Activated CD8-positive, alpha-beta T cell treated with anti-CD3 and anti-CD28 coated beads for 36 hours (primary cell): ENCODE measurements around the gene KCNC3. TPM values are rescaled to one million over a fixed set of nuclear protein-coding genes. Genes with fewer than 3 reads are reported as not detected.

Experiments used
- ATAC-seq: fragments of 200-7000 bp; cut with Tn5 transposase; one replicate; pipeline ENCODE4 v1.10.0; 2021; ENCODE audit warnings: mild to moderate bottlenecking, moderate library complexity
- CTCF ChIA-PET: fragments of 350-600 bp; sonication (Branson Sonifier 250); formaldehyde crosslinking; loops from one replicate; lab custom pipeline; 2021; ENCODE audit warnings: antibody characterized with exemption; lab: Charles Lee
- POLR2A ChIA-PET: fragments of 350-600 bp; sonication (Branson Sonifier 250); formaldehyde crosslinking; loops from one replicate; lab custom pipeline; 2021; ENCODE audit warnings: antibody characterized with exemption; lab: Charles Lee
- DNase-seq: peaks from one replicate; pipeline ENCODE4 v3.0.0-alpha.2; 2020
- H3K27ac Mint-ChIP-seq: one replicate; pipeline ENCODE4 v1.8.0; 2021; ENCODE audit warnings: mild to moderate bottlenecking, mixed read lengths
- H3K27me3 Mint-ChIP-seq: one replicate; pipeline ENCODE4 v1.8.0; 2021; ENCODE audit warnings: mixed read lengths
- H3K36me3 Mint-ChIP-seq: one replicate; pipeline ENCODE4 v1.8.0; 2021; ENCODE audit warnings: low read depth, mixed read lengths
- H3K4me1 Mint-ChIP-seq: one replicate; pipeline ENCODE4 v1.8.0; 2021; ENCODE audit warnings: low read depth, mixed read lengths
- H3K4me3 Mint-ChIP-seq: one replicate; pipeline ENCODE4 v1.8.0; 2021; ENCODE audit warnings: mild to moderate bottlenecking, moderate library complexity, mixed read lengths
- H3K9me3 Mint-ChIP-seq: one replicate; pipeline ENCODE4 v1.8.0; 2021; ENCODE audit warnings: mixed read lengths
- intact Hi-C: fragments of 100-400 bp; cut with micrococcal nuclease; formaldehyde crosslinking; loops from one replicate; pipeline ENCODE4 v1.10.0; 2022
- total RNA-seq, 2 experiments: library from RNA; stranded (reverse); gene quantifications; one replicate each; pipeline ENCODE4 v1.2.3, GENCODE V29; 2021
- TF ChIP-seq, protein P1 (sequence below): fragments of 200-600 bp; IDR thresholded peaks from one replicate; pipeline ENCODE4 v1.8.0; 2022; ENCODE audit warnings: antibody characterized with exemption, mild to moderate bottlenecking

KCNC3 gene
- under 1 TPM; 0.77 to 0.81 TPM for total RNA-seq

DNA sequence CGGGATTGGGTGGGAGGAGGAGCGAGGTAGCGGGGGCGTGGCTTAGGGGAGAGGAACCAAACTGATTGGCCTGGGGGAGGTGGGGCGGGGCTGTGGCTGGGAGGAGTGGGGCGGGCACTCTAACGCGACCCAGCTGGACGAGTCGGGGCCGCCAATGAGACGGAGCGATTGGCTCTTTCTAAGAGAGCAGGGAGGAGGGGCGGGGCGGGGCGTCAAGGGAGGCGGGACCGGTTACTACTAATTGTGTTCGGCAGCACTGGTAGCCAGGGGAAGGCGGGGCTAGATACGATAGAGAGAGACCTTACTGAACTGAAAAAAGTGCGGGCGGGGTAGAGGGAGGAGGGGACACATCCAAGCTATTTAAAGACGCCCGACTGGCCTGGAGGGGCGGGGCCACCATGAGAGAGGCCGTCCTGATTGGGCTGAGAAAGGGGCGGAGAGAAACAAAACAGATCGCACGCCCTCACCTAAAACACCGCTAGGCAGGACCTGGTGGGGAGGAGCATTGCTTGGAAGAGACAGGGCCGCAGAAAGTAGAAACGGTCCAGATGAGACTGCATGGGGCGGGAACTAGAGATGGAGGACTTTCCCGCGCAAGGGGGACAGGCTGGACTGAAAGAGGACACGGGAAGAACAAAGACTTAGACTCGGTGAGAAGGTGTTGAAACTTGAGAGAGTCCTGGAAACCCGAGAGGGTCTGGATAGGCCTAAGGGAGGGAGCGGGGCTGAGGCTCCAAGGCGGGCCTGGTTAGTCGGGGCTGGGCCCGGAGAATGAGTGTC is at the start of gene KCNC3:
TSS of gene KCNC3 (minus strand) at position 232 of the 780 bp plus-strand sequence. CDS start 295 bp downstream, outside the sequence.
- TF ChIP-seq, protein P1, sequence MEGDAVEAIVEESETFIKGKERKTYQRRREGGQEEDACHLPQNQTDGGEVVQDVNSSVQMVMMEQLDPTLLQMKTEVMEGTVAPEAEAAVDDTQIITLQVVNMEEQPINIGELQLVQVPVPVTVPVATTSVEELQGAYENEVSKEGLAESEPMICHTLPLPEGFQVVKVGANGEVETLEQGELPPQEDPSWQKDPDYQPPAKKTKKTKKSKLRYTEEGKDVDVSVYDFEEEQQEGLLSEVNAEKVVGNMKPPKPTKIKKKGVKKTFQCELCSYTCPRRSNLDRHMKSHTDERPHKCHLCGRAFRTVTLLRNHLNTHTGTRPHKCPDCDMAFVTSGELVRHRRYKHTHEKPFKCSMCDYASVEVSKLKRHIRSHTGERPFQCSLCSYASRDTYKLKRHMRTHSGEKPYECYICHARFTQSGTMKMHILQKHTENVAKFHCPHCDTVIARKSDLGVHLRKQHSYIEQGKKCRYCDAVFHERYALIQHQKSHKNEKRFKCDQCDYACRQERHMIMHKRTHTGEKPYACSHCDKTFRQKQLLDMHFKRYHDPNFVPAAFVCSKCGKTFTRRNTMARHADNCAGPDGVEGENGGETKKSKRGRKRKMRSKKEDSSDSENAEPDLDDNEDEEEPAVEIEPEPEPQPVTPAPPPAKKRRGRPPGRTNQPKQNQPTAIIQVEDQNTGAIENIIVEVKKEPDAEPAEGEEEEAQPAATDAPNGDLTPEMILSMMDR, result no peak
- Mint-ChIP-seq H3K27me3 (peaks cover 70% of the 10 kb centered on the region), H3K4me1 (peaks cover 58% of the 10 kb centered on the region), H3K36me3 (peaks cover 10% of the 10 kb centered on the region), H3K9me3 (peaks cover 7% of the 10 kb centered on the region), H3K27ac (no peak within 1 kb of the TSS), H3K4me3 (peak within 1 kb of the TSS; percentile 50)
- ChIA-PET CTCF (interaction anchor here (0.7 to 1.6 kb wide), 4 partner anchors 12 to 93 kb away, joined by 3 to 8 read pairs (median 5); no protein-coding TSS in a partner anchor), POLR2A (no interaction called here)
- DNase-seq, result peak; percentile 94
- intact Hi-C loops, result no loop called here
- peak; percentile 56 for ATAC-seq

DNA sequence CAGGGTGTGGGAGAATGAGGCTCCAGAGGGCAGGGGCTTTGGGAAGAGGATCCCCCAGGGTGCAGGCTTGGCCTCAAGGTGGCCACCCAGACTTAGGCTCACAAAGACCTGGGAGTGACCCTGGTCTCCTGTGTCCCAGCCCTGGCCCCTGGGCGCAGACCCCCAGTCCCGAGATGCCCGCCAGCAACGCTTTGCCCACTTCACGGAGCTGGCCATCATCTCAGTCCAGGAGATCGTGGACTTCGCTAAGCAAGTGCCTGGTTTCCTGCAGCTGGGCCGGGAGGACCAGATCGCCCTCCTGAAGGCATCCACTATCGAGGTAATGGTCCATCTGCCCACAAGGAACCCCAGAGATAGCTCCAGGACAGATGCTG is 49.7 kb upstream of the KCNC3 start:
- intact Hi-C loops, result no loop called here
- Mint-ChIP-seq H3K9me3 (no peaks in the 10 kb centered on the region), H3K4me1 (peaks cover 34% of the 10 kb centered on the region), H3K27me3 (no peaks in the 10 kb centered on the region), H3K27ac (no peak overlapping the region), H3K4me3 (no peak overlapping the region), H3K36me3 (peaks cover 27% of the 10 kb centered on the region)
- CTCF ChIA-PET, result no interaction called here
- ATAC-seq, result no peak
- no peak for DNase-seq
- POLR2A ChIA-PET, result no interaction called here
- TF ChIP-seq, protein P1, result no peak

DNA sequence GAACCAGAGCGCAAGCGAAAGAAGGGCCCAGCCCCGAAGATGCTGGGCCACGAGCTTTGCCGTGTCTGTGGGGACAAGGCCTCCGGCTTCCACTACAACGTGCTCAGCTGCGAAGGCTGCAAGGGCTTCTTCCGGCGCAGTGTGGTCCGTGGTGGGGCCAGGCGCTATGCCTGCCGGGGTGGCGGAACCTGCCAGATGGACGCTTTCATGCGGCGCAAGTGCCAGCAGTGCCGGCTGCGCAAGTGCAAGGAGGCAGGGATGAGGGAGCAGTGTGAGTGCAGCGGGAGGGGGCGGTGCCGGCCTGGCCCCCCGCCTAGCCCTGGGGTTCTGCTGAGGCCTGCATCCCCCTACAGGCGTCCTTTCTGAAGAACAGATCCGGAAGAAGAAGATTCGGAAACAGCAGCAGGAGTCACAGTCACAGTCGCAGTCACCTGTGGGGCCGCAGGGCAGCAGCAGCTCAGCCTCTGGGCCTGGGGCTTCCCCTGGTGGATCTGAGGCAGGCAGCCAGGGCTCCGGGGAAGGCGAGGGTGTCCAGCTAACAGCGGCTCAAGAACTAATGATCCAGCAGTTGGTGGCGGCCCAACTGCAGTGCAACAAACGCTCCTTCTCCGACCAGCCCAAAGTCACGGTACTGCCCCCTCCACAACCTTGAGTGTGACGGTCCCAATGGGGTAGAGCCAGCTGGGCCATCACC is 49.1 kb upstream of the KCNC3 start:
- CTCF ChIA-PET, result no interaction called here
- Mint-ChIP-seq H3K4me3 (peak overlapping the region; percentile 11), H3K4me1 (peaks cover 28% of the 10 kb centered on the region), H3K27ac (no peak overlapping the region), H3K27me3 (no peaks in the 10 kb centered on the region), H3K36me3 (peaks cover 27% of the 10 kb centered on the region), H3K9me3 (no peaks in the 10 kb centered on the region)
- DNase-seq, result no peak
- no peak for ATAC-seq
- intact Hi-C loops, result no loop called here
- POLR2A ChIA-PET, result no interaction called here
- TF ChIP-seq, protein P1, result no peak

DNA sequence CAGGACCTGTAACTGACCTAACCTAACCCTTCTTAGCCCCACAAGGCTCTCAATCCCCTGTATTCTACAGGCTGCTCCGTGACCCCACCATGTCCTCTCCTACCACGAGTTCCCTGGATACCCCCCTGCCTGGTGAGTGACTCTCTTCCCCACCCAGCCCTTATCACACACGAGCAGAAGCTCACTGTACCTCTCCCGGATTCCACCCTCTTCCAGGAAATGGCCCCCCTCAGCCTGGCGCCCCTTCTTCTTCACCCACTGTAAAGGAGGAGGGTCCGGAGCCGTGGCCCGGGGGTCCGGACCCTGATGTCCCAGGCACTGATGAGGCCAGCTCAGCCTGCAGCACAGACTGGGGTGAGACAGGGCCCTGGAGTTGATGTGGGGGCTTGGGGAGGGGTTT is 48.3 kb upstream of the KCNC3 start:
- H3K4me3 Mint-ChIP-seq, result peak overlapping the region; percentile 98
- H3K27ac Mint-ChIP-seq, result peak overlapping the region; percentile 84

More for the DNA sequence above, 48.3 kb upstream of the KCNC3 start:
- Mint-ChIP-seq H3K4me1 (peaks cover 25% of the 10 kb centered on the region), H3K27me3 (no peaks in the 10 kb centered on the region), H3K9me3 (no peaks in the 10 kb centered on the region), H3K36me3 (peaks cover 27% of the 10 kb centered on the region)
- ATAC-seq, result no peak
- CTCF ChIA-PET, result no interaction called here
- POLR2A ChIA-PET, result no interaction called here
- intact Hi-C loops, result no loop called here
- TF ChIP-seq, protein P1, result no peak
- no peak for DNase-seq
